AG09319 (cell line): ENCODE measurements around the gene GAD1.

ENCODE experiments used
- DNase-seq: peaks from one replicate; pipeline ENCODE4 v3.0.0-alpha.2; 2010; ENCODE audit warnings: low read depth; ENCODE audit errors: extremely low read depth
- TF ChIP-seq, protein P1 (sequence below): IDR thresholded peaks from 2 replicates; pipeline ENCODE4 v1.5.1; 2011; ENCODE audit warnings: low read depth, mild to moderate bottlenecking, inconsistent platforms, low read length, moderate library complexity

Gene GAD1

DNA sequence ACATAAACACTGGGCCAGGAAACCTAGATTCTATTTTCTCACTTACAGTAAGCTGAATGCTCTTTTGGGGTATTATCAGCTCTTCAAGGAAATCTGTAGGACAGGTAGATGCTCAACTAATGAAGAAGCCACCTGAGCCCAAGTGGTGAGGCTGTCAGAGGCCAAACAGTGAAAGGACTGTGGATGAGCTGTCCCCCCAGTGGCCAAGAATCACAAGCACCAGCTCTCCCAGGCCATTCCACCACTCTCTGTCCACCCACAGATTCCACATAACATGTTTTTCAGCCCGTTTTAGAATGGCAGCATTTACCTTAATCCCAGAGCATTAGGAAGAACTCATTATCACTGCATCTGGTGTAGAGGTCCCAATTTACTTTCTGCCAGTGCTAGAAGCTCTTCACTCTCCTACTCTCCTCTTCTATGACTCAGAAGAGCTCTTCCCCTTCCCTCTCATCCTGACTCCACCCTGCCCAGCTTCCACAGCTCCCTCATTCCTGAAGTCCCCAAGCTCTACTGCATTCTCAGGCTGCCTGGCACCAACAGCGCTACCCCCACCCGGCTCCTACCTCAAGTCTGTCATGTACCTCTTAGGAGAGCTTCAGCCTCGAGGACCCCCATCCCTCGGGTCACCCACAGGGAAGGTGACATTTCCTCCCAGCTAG, 68.6 kb downstream of the GAD1 start:
- DNase-seq = no peak
- TF ChIP-seq, protein P1, sequence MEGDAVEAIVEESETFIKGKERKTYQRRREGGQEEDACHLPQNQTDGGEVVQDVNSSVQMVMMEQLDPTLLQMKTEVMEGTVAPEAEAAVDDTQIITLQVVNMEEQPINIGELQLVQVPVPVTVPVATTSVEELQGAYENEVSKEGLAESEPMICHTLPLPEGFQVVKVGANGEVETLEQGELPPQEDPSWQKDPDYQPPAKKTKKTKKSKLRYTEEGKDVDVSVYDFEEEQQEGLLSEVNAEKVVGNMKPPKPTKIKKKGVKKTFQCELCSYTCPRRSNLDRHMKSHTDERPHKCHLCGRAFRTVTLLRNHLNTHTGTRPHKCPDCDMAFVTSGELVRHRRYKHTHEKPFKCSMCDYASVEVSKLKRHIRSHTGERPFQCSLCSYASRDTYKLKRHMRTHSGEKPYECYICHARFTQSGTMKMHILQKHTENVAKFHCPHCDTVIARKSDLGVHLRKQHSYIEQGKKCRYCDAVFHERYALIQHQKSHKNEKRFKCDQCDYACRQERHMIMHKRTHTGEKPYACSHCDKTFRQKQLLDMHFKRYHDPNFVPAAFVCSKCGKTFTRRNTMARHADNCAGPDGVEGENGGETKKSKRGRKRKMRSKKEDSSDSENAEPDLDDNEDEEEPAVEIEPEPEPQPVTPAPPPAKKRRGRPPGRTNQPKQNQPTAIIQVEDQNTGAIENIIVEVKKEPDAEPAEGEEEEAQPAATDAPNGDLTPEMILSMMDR = no peak

DNA sequence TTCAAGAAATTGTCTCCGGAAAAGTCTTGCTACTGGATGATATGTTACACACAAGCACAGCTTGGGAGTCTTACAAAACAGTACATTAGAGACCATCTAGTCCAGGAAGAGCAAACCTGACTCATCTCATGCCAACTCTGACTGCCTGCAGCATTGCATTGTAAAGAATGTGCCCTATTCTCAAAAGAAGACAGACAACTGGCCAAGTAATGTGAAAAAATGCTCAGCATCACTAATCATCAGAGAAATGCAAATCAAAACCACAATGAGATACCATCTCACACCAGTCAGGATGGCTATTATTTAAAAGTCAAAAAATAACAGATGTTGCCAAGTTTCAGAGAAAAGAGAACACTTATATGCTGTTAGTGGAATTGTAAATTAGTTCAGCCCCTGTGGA, 69.7 kb downstream of the GAD1 start:
- TF ChIP-seq, protein P1 = no peak
- DNase-seq = peak; percentile 16

DNA sequence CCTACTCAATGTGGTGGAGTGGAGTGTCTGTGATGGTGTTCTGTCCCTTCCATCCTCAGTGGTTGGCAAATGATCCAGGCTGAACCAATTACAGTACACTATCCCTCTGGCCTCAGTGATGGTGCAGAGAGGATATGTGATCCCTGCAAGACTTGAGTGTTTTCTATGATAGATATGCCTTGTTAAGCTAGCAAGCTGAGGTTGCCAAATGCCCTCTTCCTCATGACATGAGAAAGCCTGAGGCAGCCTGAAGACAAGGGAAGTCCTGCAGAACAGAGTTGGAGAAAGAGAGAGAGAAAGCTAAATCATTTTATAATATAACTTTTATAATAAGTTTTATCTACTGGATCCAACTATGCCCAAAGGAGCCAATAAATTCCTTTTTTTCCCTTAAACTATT, 70.8 kb downstream of the GAD1 start:
- DNase-seq = no peak

DNA sequence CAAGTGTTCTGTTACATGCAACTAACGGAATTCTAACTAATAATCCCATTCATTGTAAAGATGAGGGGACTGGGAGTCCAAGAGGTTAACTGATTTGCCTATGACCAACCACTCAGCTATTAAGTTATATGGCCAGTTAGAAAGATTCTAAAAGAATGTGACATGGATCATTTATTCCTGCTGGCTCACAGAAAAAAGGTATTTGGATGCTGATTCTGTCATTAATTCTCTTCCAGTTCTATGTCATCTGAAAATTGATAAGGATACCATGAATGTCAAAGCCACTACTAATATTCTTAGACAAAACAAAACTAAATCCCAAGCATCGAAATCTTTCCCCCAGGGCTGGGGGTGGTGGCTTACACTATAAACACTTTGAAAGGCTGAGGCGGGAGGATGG, 71.2 kb downstream of the GAD1 start:
- DNase-seq = no peak
- TF ChIP-seq, protein P1 = no peak

More for the DNA sequence above, 70.8 kb downstream of the GAD1 start:
- TF ChIP-seq, protein P1 = no peak

DNA sequence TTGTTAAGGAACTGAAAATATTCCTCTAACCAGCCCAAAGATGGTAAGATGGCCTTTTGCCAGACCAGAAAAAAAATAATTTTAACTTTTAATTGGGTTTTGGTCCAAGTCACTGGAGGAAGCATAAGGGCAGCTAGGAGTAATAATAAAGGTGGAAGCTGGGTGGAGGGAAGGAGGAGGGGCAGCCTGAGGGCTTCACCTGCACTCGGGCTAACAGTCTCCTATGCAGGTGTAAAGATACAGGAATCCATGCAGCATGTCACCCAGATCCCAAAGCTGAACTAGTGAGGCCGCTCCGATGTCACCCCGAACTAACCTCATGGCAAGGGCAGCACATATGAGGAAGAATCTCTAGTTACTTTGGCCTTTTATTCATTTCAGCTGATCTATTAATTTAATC, 75.2 kb downstream of the GAD1 start:
- TF ChIP-seq, protein P1 = no peak
- DNase-seq = no peak

DNA sequence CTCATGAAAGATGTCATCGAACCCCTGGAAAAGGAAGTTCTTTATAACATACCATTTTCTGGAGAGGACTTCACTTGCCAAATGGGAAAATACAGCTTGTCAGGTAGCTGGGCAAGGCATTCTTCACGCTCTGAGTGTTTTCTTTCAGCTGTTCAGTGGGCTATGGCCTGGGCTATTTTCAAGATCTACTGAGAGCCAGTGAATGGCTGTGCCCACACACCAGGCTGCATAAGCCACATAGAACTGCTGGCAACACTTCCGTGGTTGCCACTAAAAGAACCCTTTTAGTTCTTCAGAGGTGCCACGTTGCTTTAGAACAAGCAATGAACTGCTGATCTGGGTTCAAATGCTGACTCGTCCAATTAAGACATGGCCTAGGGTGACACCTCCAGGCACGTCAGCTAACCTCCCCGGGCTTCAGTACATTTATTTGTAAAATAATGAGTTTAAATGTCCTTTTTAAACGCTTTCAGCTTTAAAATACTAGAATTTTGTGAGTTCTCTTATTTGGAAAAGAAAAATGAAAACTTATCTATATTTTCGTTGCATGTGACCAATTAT, 75.8 kb downstream of the GAD1 start:
- TF ChIP-seq, protein P1 = no peak
- no peak for DNase-seq

DNA sequence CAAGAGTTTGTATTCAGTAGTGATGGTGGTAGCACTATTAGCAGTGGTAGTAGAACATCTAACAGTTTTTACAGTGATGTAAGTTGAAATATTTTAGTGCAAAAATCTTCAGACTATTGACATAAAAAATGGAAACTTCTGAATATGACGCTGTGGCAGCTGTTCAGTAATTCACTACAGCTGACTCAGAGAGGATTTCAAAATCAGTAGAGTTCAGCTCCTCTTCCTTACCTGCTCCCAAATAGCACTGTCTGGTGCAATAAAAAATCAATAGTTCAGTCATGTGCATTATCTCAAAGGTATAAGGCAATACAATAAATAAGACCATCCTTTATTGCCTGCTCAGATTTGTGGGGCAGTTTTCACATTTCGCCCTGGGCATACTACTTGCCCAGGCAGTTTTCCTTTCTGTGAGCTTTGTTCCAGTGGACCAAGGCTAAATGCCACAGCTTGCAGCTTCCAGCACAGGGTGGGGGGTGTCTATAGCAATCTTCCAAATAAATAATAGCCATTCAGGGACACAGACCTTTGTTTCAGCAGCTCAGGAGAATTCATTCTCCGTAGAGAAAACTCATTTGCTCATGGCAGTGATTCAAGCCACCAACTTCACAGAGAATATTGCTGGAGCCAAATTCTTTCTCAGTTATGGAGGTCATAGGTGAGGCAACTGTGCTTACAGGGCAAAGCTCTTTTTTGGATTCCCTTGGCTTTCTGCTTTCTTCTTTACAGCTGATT, 78.5 kb downstream of the GAD1 start:
- no peak for DNase-seq
- TF ChIP-seq, protein P1 = no peak
